T follicular helper cell (primary cell): ENCODE data around the gene SCARB1.

ENCODE experiments used
- DNase-seq: peaks from one replicate; pipeline ENCODE4 v3.0.0-alpha.2; 2020; ENCODE audit warnings: low read depth

Gene SCARB1

GRCh38 chr12:124796303-124796960, 67.2 kb downstream of the SCARB1 start:
- DNase-seq: no peak

GRCh38 chr12:124795081-124795948, 68.3 kb downstream of the SCARB1 start:
- DNase-seq: no peak

- no peak for DNase-seq
Measured at GRCh38 chr12:124792961-124793441, 70.7 kb downstream of the SCARB1 start.

- DNase-seq: no peak
Measured at GRCh38 chr12:124792156-124792555, 71.5 kb downstream of the SCARB1 start.

- no peak for DNase-seq
Measured at GRCh38 chr12:124790650-124791400, 72.8 kb downstream of the SCARB1 start.

GRCh38 chr12:124788936-124789555, 74.6 kb downstream of the SCARB1 start:
- DNase-seq: no peak

- no peak for DNase-seq
Measured at GRCh38 chr12:124786061-124786964, 77.4 kb downstream of the SCARB1 start.

GRCh38 chr12:124784871-124785572, 78.6 kb downstream of the SCARB1 start:
- no peak for DNase-seq

GRCh38 chr12:124783087-124783486, 80.6 kb downstream of the SCARB1 start:
- no peak for DNase-seq

GRCh38 chr12:124782132-124782531, 81.5 kb downstream of the SCARB1 start:
- DNase-seq: no peak

- DNase-seq: no peak
Measured at GRCh38 chr12:124780752-124781685, 82.6 kb downstream of the SCARB1 start.

- no peak for DNase-seq
Measured at GRCh38 chr12:124780336-124780735, 83.3 kb downstream of the SCARB1 start.

- no peak for DNase-seq
Measured at GRCh38 chr12:124779161-124780141, 84.2 kb downstream of the SCARB1 start.

- DNase-seq: no peak
Measured at GRCh38 chr12:124778411-124778810, 85.3 kb downstream of the SCARB1 start.

- DNase-seq: no peak
Measured at GRCh38 chr12:124777399-124778372, 86.0 kb downstream of the SCARB1 start.

- no peak for DNase-seq
Measured at GRCh38 chr12:124776125-124776513, 87.5 kb downstream of the SCARB1 start.
